GM23338 (cell line): ENCODE measurements around the gene ZNF774. TPM values are rescaled to one million over a fixed set of nuclear protein-coding genes. Genes with fewer than 3 reads are reported as not detected.
A peak's percentile ranks its signal among the peaks of the same experiment; 100 is the strongest.

ENCODE experiments used
- ATAC-seq: fragments of 200-7000 bp; cut with Tn5 transposase; 3 replicates; pipeline ENCODE4 v1.9.1; 2020
- DNase-seq: peaks from one replicate; pipeline ENCODE4 v3.0.0-alpha.2; 2015; ENCODE audit warnings: low spot score
- H2AFZ ChIP-seq: fragments of 200-600 bp; sonication (generic); 2 replicates; pipeline ENCODE4 v1.8.0; 2016; ENCODE audit warnings: antibody characterized with exemption, mild to moderate bottlenecking, moderate library complexity
- H3F3A ChIP-seq: fragments of 200-600 bp; sonication (generic); replicated peaks from 2 replicates; pipeline ENCODE4 v1.8.0; 2017; ENCODE audit warnings: antibody characterized with exemption, mixed run types, low read depth
- H3K27ac ChIP-seq: fragments of 200-600 bp; sonication (generic); 2 replicates; pipeline ENCODE4 v1.6.1; 2016; ENCODE audit warnings: low read depth
- H3K27me3 ChIP-seq: fragments of 200-600 bp; sonication (generic); 2 replicates; pipeline ENCODE4 v1.8.0; 2016; ENCODE audit warnings: mild to moderate bottlenecking, mixed run types, moderate library complexity; ENCODE audit not compliant: insufficient read depth
- H3K36me3 ChIP-seq: fragments of 200-600 bp; sonication (generic); 2 replicates; pipeline ENCODE4 v1.8.0; 2016; ENCODE audit warnings: mild to moderate bottlenecking; ENCODE audit not compliant: insufficient read depth
- H3K4me1 ChIP-seq: fragments of 200-600 bp; sonication (generic); 2 replicates; pipeline ENCODE4 v1.8.0; 2016; ENCODE audit warnings: mild to moderate bottlenecking, moderate library complexity; ENCODE audit not compliant: insufficient read depth
- H3K4me2 ChIP-seq: fragments of 200-600 bp; sonication (generic); 2 replicates; pipeline ENCODE4 v1.7.1; 2017; ENCODE audit warnings: mixed run types
- H3K4me3 ChIP-seq: fragments of 200-600 bp; sonication (generic); 2 replicates; pipeline ENCODE4 v1.6.1; 2016; ENCODE audit warnings: mixed run types
- H3K79me2 ChIP-seq: fragments of 200-600 bp; sonication (generic); replicated peaks from 2 replicates; pipeline ENCODE4 v1.8.0; 2017; ENCODE audit warnings: mild to moderate bottlenecking; ENCODE audit not compliant: insufficient read depth
- H3K9me2 ChIP-seq: fragments of 200-600 bp; sonication (generic); 2 replicates; pipeline ENCODE4 v1.8.0; 2017; ENCODE audit not compliant: insufficient read depth
- H4K20me1 ChIP-seq: fragments of 200-600 bp; sonication (generic); replicated peaks from 2 replicates; pipeline ENCODE4 v1.8.0; 2017; ENCODE audit warnings: mild to moderate bottlenecking; ENCODE audit not compliant: insufficient read depth
- H3K27ac Mint-ChIP-seq: 2 replicates; pipeline ENCODE4 v1.8.0; 2020; ENCODE audit warnings: inconsistent platforms, mild to moderate bottlenecking, moderate library complexity, mixed read lengths
- H3K27me3 Mint-ChIP-seq: 3 replicates; pipeline ENCODE4 v1.8.0; 2022; ENCODE audit warnings: low read depth, mild to moderate bottlenecking, moderate library complexity, mixed read lengths, inconsistent platforms; ENCODE audit not compliant: insufficient read depth, poor library complexity
- H3K36me3 Mint-ChIP-seq: 3 replicates; pipeline ENCODE4 v1.8.0; 2021; ENCODE audit warnings: low read depth, mild to moderate bottlenecking, inconsistent platforms, moderate library complexity, mixed read lengths
- H3K4me1 Mint-ChIP-seq: 3 replicates; pipeline ENCODE4 v1.8.0; 2020; ENCODE audit warnings: mild to moderate bottlenecking, inconsistent platforms, mixed read lengths
- H3K4me3 Mint-ChIP-seq: 3 replicates; pipeline ENCODE4 v1.8.0; 2021; ENCODE audit warnings: moderate library complexity, mild to moderate bottlenecking, inconsistent platforms, mixed read lengths
- H3K9me3 Mint-ChIP-seq: 3 replicates; pipeline ENCODE4 v1.8.0; 2020; ENCODE audit warnings: moderate library complexity, mild to moderate bottlenecking, inconsistent platforms, mixed read lengths
- CTCF ChIP-seq, 2 experiments: fragments of 200-600 bp in 1 of 2; sonication (generic) in 1 of 2; conservative IDR thresholded peaks; 2 replicates each; pipeline versions ENCODE4 v1.5.1 to v1.6.1; 2016 to 2017; ENCODE audit warnings: antibody characterized with exemption in 2 of 2, low read depth in 2 of 2, mild to moderate bottlenecking in 2 of 2, moderate library complexity in 1 of 2
- ETS1 ChIP-seq: IDR thresholded peaks from 2 replicates; pipeline ENCODE4 v1.6.1; 2016; ENCODE audit warnings: antibody characterized with exemption
- EZH2 ChIP-seq: fragments of 200-600 bp; sonication (generic); IDR thresholded peaks from one replicate; pipeline ENCODE4 v1.8.0; 2017; ENCODE audit warnings: antibody characterized with exemption, mild to moderate bottlenecking, low read depth; ENCODE audit not compliant: unreplicated experiment
- REST ChIP-seq: IDR thresholded peaks from one replicate; pipeline ENCODE4 v1.6.1; 2018; ENCODE audit warnings: antibody characterized with exemption; ENCODE audit not compliant: unreplicated experiment
- STAT1 ChIP-seq: IDR thresholded peaks from one replicate; pipeline ENCODE4 v1.6.1; 2016; ENCODE audit warnings: antibody characterized with exemption; ENCODE audit not compliant: unreplicated experiment
- ZNF331 ChIP-seq: fragments of 250-450 bp; sonication (Bioruptor Pico); IDR thresholded peaks from 2 replicates; pipeline ENCODE4 v1.5.0; 2020; ENCODE audit warnings: low read depth, mild to moderate bottlenecking, moderate library complexity
- polyA plus RNA-seq: library from polyadenylated mRNA; unstranded; fragments of >200 nt; fragmentation: Nextera tagmentation; extraction: Ambion mirVana; gene quantifications from 2 replicates; pipeline ENCODE4 v1.2.1, GENCODE V29; 2016
- total RNA-seq: library from RNA; depleted of rRNA; stranded (reverse); fragments of >200 nt; shearing (Covaris generic); gene quantifications from 2 replicates; pipeline ENCODE4 v1.2.3, GENCODE V29; 2014

The ZNF774 gene
- total and polyA plus RNA-seq, 2 experiments from 2014 or later: 0.45 to 1.8 TPM

- TF ChIP-seq REST (no peak), ETS1 (no peak), EZH2 (no peak), ZNF331 (CRISPR knock-in tag) (no peak)
Observed at GRCh38 chr15:90318591-90318990, 33.5 kb upstream of the ZNF774 start (continued).

- H3K36me3 Mint-ChIP-seq: no peaks in the 10 kb centered on the region
- no peaks in the 10 kb centered on the region for H3K9me3 Mint-ChIP-seq
- peak overlapping the region; percentile 63 for H3K4me3 Mint-ChIP-seq
Observed at GRCh38 chr15:90320062-90320884, 31.8 kb upstream of the ZNF774 start.

More at GRCh38 chr15:90320062-90320884, 31.8 kb upstream of the ZNF774 start:
- H3K27ac ChIP-seq: no peak overlapping the region
- H3K4me1 Mint-ChIP-seq: peaks cover 12% of the 10 kb centered on the region; the same call in 2 of the 3 replicates
- H3F3A ChIP-seq: no peaks in the 10 kb centered on the region
- H4K20me1 ChIP-seq: no peaks in the 10 kb centered on the region
- H2AFZ ChIP-seq: peak overlapping the region; percentile 38; the same call in 1 of the 2 replicates
- ATAC-seq (peak; percentile 96), DNase-seq (peak; percentile 94)
- no peaks in the 10 kb centered on the region for H3K36me3 ChIP-seq
- H3K27ac Mint-ChIP-seq: peak overlapping the region; percentile 85
- H3K27me3 Mint-ChIP-seq: peaks cover 2% of the 10 kb centered on the region
- H3K4me1 ChIP-seq: peaks cover 7% of the 10 kb centered on the region; the same call in 1 of the 2 replicates
- H3K4me3 ChIP-seq: peak overlapping the region; percentile 39
- no peaks in the 10 kb centered on the region for H3K27me3 ChIP-seq
- TF ChIP-seq CTCF (conservative IDR thresholded peaks at IDR 0.05; ENCODE audit: low read depth in 2 of 2): peak; percentile 98 to 100
- no peak for TF ChIP-seq STAT1
- H3K9me2 ChIP-seq: no peaks in the 10 kb centered on the region
- H3K79me2 ChIP-seq: no peaks in the 10 kb centered on the region
- peak overlapping the region; percentile 69 for H3K4me2 ChIP-seq
